GM12892 (cell line): ENCODE results near the gene MYOM3.

ENCODE experiments used
- POLR2AphosphoS5 ChIP-seq: IDR thresholded peaks from 2 replicates; pipeline ENCODE4 v1.6.1; 2011; ENCODE audit warnings: low read depth, low read length, control low read depth
- TAF1 ChIP-seq: IDR thresholded peaks from 2 replicates; pipeline ENCODE4 v1.6.1; 2011; ENCODE audit warnings: low read depth, mild to moderate bottlenecking, control low read depth, low read length, borderline replicate concordance

DNA sequence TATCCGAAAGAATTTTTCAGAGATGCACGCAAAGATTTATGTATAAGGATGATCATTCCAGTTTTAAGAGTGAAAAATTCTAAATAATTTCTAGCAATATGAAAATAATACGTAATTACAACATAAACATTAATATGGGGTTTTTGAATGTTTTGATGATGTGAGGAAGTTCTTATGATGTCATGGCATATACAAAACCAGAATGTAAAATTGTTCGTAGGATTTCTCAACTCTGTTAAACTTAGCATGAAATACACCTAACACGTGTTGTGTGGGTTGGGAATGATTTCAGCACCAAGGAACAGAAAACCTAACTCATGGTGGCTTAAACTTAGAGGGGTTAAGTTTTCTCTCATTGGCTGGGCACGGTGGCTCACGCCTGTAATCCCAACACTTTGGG, 62.2 kb downstream of the MYOM3 start:
- TF ChIP-seq POLR2AphosphoS5, result no peak
- TF ChIP-seq TAF1, result no peak
